Measurements from ENCODE around the gene SLC9A9.

Gene SLC9A9

GRCh38 chr3:143650827-143651226 is 197.4 kb downstream of the SLC9A9 start:
- DNase-seq (ENCODE audit: low read depth in 2 of 2, low spot score in 1 of 2) = no peak

DNA sequence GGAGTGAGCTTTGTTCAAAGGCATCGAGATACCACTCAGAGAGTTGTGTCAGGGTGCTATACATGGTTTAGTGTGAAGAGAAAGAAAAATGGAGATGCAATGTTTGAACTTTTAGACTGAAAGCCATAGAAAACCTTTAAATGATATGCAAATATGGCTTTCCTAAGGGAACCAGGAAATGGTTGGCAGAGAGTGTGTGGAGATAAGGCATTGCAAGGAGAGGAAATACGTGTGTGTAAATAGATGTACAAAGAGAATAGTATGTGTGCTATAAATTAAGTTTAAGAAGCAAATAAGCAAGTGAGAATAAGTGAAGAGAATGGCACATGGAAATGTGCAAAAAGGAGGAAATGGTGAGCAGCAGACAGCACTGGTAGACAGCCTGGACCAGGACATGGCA is 198.1 kb downstream of the SLC9A9 start:
- no peak for DNase-seq (ENCODE audit: low read depth in 2 of 2, low spot score in 1 of 2)

- DNase-seq (ENCODE audit: low read depth in 2 of 2, low spot score in 1 of 2) = no peak
Measured at GRCh38 chr3:143648708-143649107, 199.6 kb downstream of the SLC9A9 start.

- DNase-seq (ENCODE audit: low read depth in 2 of 2, low spot score in 1 of 2) = no peak
Measured at GRCh38 chr3:143648218-143648617, 200.1 kb downstream of the SLC9A9 start.

DNA sequence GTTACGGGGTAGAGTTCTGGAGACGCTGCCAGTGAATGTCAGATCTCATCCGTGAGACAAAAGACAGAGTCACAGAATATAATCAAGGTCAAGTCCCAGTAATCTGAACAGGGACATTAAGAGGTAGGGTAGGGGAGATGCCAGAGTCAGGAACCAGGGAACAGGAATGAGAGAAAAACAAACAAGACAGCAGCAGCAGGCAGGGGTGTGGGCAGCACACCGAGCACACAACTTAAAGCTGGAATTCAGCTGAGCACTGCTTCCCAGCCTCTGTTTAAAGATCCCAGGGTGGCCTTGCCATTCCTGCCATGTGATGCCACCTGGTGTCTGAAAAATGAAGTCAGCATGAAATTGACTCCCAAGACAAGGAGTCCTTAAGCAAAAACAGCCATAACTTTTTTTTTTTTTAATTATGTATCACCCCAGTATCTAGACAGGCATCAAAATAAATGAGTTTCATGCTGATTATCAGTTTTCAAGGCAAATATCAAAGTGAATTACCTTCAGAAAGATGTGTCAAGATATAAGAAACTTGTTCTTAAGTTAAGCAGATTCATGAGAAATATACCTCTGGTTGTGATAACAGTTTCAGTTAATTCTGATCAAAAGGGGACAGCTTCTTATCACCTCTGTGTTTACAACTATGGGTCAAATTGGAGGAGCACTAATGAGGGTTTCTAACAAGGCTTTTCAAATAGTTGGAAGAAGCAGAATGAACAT is 203.7 kb downstream of the SLC9A9 start:
- DNase-seq (ENCODE audit: low read depth in 2 of 2, low spot score in 1 of 2) = no peak

- no peak for DNase-seq (ENCODE audit: low read depth in 2 of 2, low spot score in 1 of 2)
Measured at GRCh38 chr3:143643905-143644304, 204.4 kb downstream of the SLC9A9 start.

DNA sequence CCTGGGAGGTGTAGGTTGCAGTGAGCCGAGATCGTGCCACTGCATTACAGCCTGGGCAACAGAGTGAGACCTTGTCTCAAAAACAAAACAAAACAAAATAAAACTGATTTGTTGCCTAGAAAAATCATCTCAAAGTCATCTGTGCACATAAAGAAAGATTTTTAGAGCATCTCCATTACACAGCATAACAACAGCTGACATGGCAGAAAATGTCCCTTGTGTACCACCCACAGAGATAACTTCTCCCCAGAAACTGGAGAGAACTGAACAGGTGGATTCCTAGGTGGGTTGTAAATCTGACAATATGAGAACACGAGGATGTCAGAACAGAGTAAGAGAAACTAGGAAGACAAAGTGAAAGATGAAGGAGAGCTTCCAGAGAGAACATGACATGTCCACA is 207.5 kb downstream of the SLC9A9 start:
- no peak for DNase-seq (ENCODE audit: low read depth in 2 of 2, low spot score in 1 of 2)

DNA sequence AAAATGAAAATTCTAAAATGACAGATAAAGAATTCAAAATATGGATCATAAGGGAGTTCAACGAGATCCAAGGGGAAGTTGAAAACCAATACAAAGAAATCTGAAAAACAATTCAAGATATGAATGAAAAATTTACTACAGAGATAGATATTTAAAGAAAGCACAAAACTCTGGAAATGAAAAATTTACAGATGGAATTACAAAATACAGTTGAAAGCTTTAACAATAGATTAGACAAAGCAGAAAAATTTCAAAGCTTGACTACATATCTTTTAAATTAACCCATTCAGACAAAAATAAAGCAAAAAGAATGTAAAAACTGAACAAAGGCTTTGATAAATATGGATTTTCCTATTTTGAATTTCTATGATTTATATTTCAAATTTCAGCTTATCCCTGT is 211.1 kb downstream of the SLC9A9 start:
- no peak for DNase-seq (ENCODE audit: low read depth in 2 of 2, low spot score in 1 of 2)

- DNase-seq (ENCODE audit: low read depth in 2 of 2, low spot score in 1 of 2) = no peak
Measured at GRCh38 chr3:143634991-143635390, 213.3 kb downstream of the SLC9A9 start.

DNA sequence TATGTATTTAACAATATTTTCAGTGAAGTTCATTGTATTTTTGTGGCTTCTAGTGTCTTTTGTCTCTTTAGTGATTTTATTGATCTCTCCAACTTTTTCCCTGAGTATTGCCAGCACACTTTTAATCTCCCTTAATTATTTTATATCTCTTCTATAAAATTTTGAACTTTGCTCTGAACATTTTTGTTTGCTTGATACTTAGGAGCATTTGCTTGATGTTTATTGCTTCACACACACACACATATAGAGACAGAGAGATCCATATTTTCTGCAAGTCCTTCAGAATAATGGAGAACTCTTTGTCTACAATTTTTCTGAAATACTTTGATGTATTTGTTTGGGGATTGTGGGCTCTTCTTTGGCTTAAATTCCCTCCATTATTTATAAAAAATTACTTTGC is 213.8 kb downstream of the SLC9A9 start:
- DNase-seq (ENCODE audit: low read depth in 2 of 2, low spot score in 1 of 2) = no peak

- DNase-seq (ENCODE audit: low read depth in 2 of 2, low spot score in 1 of 2) = no peak
Measured at GRCh38 chr3:143633816-143634215, 214.5 kb downstream of the SLC9A9 start.

- no peak for DNase-seq (ENCODE audit: low read depth in 2 of 2, low spot score in 1 of 2)
Measured at GRCh38 chr3:143629726-143630125, 218.5 kb downstream of the SLC9A9 start.

- DNase-seq (ENCODE audit: low read depth in 2 of 2, low spot score in 1 of 2) = no peak
Measured at GRCh38 chr3:143628971-143629370, 219.3 kb downstream of the SLC9A9 start.

- no peak for DNase-seq (ENCODE audit: low read depth in 2 of 2, low spot score in 1 of 2)
Measured at GRCh38 chr3:143627336-143627735, 220.9 kb downstream of the SLC9A9 start.

GRCh38 chr3:143619231-143619630 is 229.0 kb downstream of the SLC9A9 start:
- DNase-seq (ENCODE audit: low read depth in 2 of 2, low spot score in 1 of 2) = no peak

- DNase-seq (ENCODE audit: low read depth in 2 of 2, low spot score in 1 of 2) = no peak
Measured at GRCh38 chr3:143617050-143617449, 231.2 kb downstream of the SLC9A9 start.

DNA sequence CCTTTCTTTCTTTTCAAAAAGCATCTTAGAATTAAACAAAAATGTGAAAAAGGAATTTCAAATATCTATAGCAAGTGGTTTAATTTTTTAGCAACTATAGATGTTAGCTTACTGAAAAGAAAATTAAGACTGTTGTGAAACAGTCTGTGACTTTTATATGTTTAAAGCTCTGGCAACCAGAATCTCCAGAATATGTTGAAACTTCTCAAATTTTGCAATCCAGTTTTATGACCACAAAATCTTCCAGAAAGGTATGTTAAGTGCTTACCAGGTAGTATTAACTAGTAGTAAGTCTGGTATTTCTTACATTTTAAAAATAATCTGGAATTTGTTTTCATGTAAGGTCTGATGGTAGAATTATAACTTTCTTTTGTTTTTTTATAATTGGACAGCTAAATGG is 235.0 kb downstream of the SLC9A9 start:
- DNase-seq (ENCODE audit: low read depth in 2 of 2, low spot score in 1 of 2) = no peak

DNA sequence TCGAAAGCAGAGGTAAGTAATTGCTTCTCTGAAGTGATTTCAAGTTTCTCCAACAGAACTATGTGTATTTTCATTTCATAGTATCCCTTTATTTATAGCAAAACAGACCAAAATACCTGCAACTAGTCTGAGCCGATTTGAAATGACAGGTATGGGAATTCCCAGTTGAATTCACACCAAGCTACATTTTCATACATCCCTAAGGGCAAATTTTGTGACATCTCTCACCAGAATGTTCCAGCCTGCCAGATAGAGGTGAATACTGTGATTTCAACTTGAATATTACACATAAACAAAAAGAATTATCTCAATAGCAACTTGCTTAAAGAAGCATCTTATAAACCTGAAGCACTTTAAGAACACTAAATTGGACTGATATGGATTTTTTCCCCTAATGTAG is 235.7 kb downstream of the SLC9A9 start:
- no peak for DNase-seq (ENCODE audit: low read depth in 2 of 2, low spot score in 1 of 2)

GRCh38 chr3:143608966-143609365 is 239.3 kb downstream of the SLC9A9 start:
- DNase-seq (ENCODE audit: low read depth in 2 of 2, low spot score in 1 of 2) = no peak

DNA sequence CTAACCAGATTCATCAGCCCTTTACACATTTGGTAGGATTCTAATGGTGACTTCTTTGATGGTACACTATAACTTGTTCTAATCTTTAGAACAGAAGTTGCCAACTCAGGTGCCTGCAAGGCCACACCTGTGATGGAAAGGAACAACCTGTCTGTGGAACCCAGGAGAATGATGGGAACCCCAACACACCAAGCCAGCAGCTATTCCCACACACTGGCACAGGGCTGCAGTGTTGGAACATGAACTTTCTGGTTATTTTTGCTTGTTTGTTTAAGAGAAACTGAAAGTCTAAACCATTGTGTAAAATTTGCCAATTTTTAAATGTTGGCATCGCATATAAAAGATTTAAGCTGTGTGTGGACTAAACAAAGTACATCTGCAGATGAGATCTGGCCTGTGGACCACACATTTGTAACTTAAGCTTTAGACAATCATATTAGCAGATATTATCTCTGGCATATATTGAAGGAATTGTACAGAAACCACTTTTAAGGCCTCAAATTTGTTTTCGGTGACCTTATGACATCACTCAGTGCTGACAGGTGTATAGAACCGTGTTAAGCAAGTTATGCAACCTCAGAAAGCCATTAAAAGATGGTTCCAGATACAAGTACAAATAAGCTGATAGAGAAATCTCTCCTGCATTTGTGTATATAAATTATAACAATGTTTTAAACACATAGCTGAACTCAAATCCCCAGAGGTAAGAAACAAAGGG is 242.9 kb downstream of the SLC9A9 start:
- DNase-seq (ENCODE audit: low read depth in 2 of 2, low spot score in 1 of 2) = no peak

- DNase-seq (ENCODE audit: low read depth in 2 of 2, low spot score in 1 of 2) = no peak
Measured at GRCh38 chr3:143604402-143605185, 243.7 kb downstream of the SLC9A9 start.

- DNase-seq (ENCODE audit: low read depth in 2 of 2, low spot score in 1 of 2) = no peak
Measured at GRCh38 chr3:143603774-143604173, 244.5 kb downstream of the SLC9A9 start.
